PC-3 (cell line): ENCODE data around the gene RPAP2.

Experiments
- CTCF ChIP-seq: fragments of 300-600 bp; sonication (generic); conservative IDR thresholded peaks from 2 replicates; pipeline ENCODE4 v1.5.1; 2017; ENCODE audit warnings: antibody characterized with exemption, low read depth, mild to moderate bottlenecking, low read length
- EZH2phosphoT487 ChIP-seq: fragments of 300-600 bp; sonication (generic); IDR thresholded peaks from 2 replicates; pipeline ENCODE4 v1.6.1; 2018; ENCODE audit warnings: mild to moderate bottlenecking, antibody characterized with exemption, low read length, borderline replicate concordance

- TF ChIP-seq CTCF = no peak
- TF ChIP-seq EZH2phosphoT487 = no peak
These were observed 143.5 kb downstream of the RPAP2 start for GRCh38 chr1:92442351-92442750.
